GM19452 (cell line): Measurements from ENCODE around the gene INTS1.

Source experiments
- ATAC-seq: cut with Tn5 transposase; IDR thresholded peaks from one replicate; pipeline ENCODE4 v1.9.1; 2021; ENCODE audit not compliant: unreplicated experiment

Gene INTS1

DNA sequence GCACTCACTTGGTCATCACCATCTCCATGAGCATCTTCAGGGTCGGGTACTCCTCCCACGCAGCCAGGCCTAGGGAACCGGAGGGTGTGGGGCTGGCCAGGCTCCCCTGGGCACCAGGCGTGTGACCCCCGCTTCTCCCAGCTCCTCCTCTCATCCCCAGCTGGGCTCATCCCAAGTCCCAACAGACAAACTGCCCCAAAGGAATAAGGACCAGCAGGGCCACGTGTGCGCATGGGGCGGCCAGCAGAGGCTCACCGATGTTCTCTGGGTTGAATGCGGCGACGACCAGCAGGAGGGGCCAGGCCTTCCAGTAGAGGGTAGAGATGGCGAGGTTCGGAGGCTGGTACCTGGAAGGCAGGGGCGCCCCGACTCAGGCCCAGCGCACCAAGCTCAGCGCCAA lies 14.9 kb downstream of the INTS1 start:
- no peak for ATAC-seq

DNA sequence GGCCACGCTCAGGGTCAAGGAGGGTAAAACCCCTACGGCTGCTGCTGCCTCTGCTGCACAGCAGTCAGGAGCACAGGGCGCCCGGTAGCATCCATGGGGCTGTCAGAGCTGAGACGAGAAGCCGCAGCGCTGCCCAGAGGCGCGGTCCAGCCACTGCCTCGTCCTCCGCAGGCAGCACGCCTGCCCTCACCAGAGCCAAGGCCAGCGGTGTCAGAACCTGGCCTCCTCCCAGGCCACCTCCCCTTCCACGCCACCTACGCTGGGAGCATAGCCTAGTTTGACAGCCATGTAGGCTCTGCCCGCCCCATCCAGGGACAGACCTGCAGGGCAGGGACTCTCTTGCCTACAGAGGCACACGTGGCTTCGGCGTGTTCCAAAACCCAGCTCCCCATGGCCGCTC lies 16.2 kb downstream of the INTS1 start:
- ATAC-seq, result no peak

DNA sequence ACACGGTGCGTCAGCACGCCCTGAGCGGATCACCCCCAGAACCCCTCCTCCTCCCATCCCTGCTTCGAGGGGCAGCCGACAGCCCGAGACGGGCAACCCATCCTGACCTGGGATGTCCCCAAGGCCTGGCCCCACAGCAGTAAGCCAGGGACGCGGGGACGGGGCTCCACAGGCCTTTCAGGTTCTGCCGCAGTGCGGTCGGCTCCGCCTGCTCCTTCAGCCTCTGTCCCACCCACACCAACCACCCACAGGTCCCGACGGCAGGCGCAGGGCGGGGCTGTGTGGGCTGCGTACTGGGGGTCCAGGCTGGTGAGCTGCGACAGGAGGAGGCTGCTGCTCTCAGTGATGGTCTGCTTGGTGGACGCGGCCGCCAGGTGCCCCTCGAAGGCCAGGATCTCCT lies 16.7 kb downstream of the INTS1 start:
- ATAC-seq, result no peak

DNA sequence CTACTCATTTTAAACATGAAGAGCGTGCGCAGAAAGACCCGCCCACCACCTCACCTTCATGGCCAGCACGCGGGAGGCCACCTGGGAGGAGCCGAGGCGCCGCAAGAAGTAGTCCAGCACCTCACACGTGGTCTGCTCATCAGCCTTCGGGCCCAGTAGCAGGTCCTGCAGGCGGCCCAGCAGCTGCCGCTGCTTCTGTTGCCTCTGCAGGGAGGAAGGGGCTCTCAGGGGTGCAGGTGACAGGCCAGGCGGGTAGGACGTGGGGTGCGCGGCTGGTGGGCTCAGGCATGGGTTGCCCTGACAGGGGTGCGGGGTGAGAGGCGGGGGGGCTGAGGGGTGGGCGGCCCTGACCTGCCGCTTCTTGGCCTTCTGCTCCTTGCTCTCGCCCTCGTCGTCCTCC lies 17.6 kb downstream of the INTS1 start:
- no peak for ATAC-seq

DNA sequence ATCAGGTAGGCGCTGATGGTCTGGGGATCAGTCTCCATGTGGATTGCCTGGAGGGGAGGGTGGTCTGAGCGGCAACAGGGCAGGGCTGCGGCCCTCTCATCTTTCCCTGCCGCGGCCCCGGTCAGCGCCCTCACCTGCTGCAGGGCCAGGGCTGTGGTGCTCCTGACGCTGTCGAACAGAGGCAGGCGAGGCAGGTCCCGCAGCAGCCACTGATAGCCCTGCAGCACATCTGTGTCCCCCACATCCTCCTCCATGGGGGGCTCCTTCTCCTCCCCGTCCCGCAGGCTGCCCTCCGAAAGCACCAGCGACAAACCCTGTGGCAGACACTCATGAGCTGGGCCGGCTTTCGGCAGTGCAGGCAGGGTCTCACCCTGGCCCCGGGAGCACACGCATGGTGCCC lies 19.0 kb downstream of the INTS1 start:
- ATAC-seq, result no peak

DNA sequence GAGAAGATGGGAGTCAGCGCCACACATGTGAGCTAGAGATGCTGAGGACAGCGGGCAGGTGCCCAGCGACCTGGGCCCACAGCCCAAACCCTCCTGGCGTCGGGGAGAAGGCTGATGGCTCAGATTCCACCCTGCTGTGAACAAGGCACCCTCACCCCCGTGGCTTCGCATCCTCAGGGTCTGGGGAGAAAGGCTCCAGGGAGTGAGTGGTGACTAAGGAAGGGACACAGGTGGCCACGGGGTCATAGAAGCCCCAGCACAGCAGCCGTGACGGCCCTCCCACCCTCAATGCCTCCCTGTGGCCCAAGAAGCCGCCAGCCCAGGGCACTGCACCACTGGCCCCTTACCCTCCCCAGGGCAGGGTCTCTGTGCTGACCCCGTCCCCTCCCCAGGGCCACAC lies 19.6 kb downstream of the INTS1 start:
- ATAC-seq, result no peak

DNA sequence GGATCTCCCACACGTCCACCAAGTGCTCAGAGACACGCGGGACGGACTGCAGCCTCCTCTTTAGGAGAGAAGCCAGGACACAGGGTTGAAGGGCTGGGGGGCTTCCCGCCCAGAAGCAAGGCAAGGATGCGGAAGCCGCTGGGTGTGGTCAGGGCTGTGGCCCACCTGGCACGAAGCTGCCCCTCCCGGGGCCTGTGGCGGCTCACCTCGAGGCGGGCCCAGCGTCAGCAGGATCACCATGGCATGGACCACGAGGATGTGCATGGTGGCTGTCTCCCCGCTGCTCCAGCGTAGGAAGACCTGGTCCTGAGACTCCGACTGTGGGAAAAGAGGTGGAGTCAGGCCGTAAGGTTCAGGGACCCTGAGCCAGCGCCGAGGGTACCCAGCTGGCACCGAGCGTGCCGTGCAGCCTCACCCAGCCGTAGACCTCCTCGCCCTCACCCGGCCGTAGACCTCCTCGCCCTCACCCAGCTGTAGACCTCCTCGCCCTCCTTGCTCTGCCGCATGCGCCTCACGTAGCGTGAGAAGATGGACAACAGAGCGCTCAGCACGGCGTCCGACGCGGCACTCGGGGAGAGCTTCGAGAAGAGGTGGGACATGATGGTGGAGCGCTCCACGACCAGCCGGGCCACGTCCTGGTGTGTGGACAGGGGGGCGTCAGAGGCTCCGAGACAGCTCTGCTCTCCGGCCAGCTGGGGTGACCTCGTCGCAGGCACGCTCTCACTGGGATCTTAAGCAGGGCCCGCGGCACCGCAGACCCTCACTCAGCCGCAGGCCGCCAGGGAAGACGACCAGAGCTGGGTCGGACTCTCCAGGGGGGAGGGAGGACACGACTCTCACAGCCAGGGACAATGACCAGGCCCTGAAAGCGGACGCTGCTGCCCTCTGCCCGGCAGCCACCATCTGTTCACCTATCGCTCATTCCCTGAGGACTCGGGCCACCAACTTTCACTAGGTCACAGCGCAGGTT lies 20.4 kb downstream of the INTS1 start:
- ATAC-seq, result no peak

DNA sequence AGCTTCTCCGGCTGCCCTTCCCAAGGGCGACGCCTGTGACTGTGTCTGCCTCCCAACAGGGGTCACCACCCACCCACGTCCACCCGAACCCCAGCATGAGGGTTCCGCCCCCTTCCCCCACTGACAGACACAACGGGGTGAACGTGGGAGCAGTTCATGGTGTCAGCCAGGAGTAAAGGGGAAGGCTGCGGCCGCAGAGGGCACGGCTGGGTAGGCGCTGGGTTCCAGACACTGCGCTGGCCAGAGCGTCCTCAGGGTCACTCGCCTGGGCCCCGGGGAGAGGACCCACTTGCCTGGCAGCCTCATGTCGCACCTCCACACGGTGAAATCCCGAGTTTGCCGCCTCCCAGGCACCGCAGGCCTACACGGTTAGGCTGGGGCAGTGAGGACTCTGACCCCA lies 21.1 kb downstream of the INTS1 start:
- no peak for ATAC-seq

DNA sequence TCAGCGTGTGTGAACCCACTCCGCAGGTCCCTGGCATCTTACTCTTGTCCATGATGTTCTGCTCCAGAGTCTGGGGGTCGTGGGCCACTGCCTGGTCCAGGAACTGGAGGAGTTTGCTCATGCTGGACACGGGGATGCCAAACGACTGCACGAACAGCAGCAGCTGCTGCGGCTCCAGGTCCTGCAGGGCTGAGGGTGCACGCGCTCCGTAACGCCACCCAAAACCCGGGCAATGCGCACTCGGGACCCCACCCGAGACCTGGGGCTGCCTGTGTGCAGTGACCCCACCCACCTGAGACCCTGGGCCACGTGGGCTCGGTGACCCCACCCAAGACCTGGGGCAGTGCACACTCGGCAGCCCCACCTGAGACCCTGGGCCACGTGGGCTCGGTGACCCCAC lies 22.9 kb downstream of the INTS1 start:
- ATAC-seq, result no peak

DNA sequence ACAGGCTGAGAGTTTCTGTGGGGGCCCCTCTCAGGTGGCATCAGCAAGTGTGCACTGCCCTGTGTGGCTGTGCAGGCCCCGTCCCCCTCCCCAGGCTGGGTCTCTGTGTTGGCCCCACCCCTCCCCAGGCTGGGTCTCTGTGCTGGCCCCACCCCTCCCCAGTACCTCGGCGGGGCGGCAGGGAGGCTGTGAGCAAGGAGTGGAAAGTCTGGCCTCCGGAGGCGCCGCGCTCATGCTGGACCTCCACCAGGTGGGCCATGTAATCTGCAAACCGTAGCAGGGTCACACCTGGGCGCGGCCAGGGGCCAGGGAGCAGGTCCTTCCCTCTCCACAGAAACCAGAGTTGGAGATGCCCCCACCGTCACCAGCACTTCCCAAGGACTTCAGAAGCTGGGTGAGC lies 23.5 kb downstream of the INTS1 start:
- no peak for ATAC-seq

DNA sequence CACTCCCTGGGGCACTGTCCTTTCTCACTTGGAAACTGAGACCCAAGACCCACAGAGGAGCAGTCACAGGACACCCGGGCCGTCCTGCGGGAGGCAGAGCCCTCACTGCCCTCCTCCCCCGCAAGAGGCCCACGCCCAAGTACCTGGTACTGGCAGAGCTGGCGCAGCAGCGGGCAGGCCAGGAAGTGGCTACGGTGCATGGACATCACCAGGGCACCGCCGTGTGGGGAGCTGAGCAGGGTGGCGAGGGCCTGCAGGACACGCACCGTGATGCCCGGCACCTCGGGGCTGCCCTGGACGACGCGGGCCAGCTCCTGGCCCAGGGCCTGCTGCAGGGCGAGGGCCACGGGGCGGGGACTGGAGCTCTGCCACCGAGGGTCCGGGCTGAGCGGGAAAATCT lies 24.9 kb downstream of the INTS1 start:
- no peak for ATAC-seq

DNA sequence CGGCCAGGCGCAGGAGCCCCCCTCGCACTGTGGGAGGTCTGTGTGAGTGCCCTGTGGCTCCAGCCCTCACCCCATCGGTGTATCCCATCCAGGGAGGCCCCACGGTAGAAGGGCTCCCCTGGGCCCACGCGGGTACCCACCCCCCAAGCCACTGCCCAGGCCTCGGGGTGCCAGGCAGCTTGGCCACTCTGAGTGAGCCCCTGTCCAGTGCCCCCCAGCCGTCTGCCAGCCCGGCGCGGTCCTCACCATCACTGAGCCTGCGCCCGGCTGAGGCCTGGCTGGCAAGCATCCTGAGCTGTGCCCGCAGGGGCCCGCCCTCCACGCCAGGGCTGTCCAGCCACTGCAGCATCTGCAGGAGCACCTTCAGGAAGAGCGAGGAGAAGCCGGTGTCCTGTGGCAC lies 25.7 kb downstream of the INTS1 start:
- no peak for ATAC-seq

DNA sequence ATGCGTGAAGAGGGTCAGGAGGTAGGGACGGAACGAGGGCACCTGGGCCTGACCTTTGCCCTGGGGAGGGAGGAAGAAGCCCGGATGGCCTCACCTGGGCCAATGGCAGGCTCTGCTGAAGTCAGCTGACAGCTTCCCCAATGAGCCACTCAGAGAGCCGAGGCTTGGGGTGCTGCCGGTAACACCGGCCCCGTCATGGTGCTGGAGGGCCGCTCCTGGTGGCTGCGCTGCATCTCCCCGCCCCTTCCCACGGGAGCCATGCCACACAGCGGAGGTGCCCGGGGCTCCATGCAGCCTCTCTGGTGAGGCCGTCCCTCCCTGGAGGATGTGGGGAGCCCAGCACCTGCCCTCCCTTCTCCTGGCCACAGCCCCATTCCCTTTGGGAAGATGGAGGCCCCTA lies 27.3 kb downstream of the INTS1 start:
- no peak for ATAC-seq

DNA sequence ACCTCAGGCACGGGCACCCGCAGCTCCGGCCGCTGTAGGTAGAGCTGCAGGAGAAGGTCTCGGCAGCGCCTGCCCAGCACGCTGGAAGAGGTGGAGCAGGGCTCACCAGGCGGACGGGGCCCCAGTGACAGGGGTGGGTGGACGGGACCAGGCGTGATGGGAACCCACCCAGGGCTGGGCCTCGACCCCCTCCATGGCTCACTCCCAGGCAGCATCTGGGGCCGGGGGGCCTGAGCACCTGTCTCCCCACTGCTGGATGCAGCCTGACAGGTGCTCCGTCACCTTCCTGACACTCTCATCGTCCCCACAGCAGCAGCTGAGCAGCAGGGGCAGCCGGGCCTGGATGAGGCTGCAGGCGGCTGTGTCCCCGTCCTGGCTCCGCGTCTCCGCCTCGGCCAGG lies 28.2 kb downstream of the INTS1 start:
- ATAC-seq, result no peak

DNA sequence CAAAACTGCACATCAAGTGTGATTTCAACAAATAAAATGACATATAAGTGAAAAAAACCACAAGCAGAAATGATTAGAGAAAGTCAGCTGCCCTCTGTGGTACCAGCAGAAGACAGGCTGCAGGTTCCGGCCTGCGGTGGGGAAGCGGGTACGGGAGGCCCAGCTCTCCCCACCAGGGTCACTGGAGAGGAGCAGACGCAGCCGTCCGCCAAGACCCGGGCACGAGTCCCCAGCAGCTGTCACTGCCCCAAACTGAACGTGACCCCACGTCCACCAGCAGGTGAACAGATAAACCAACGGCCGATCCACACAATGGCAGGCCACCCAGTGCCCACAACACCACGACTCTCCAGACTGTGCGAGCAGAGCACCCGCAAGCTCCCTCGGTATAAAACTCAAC lies 28.8 kb downstream of the INTS1 start:
- no peak for ATAC-seq

DNA sequence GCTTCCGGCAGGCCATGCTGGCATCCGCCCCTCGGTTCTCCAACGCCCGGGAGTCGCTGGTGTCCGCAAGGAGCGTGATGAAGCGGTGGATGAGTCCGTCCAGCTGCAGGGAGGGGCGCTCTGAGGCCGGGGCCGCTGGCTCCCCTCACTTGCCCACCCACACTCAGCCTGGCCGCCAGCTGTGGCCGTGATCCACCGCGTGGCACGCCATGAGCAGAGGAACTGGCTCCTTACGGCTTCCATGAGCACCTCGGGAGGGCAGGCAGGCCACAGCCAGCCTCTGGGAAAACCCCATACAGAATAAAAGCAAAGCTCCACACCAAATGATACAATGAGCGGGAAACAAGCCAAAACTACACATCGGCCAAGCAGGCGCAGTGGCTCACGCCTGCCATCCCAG lies 29.5 kb downstream of the INTS1 start:
- ATAC-seq, result no peak

DNA sequence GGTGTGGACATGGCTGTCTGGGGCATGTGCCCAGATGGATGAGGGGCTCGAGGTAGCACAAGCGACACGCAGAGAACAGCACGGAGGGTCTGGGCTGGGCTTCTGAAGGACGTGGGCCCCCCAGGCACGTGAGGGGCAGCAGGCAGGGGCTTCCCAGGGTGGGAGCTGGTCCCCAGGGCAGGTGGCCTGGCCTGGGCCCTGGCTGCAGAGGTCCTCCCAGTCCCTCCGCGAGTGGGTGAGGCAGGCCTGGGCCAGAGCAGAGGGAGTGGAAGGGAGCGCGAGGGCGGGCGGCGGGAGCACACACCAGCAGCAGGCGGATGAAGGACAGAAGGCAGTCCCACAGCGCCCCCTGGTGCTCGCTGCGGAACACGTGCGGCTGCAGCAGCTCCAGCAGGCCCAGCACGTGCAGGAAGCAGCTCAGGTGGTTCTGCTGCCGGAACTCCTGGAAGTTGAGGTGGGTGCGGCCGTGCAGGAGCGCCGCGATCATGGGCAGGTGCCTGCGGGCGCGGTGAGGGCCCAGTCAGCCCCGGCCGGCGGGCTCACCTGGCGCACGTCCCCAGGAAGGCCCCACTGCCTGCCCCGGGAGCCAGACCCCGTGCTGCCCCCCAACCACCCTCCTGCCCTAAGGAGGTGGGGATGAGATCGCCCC lies 30.2 kb downstream of the INTS1 start:
- ATAC-seq, result no peak

DNA sequence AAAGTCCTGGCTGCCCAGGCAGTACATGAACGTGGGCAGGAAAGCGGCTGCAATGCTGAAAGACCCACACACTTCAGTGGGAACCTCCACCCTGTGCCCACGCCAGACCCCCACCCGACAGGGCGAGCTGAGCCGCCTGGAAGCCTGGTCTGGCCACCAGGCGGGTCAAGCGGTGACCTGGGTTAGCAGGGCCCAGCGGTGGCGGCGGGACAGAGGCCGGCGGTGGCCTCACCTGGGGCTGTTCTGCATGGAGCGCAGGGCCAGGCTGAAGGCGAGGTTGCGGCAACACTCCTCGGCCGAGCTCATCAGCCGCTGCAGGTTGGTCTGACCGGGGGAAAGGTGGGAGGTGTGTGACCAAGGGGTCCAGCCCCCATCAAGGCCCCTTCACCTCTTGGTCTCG lies 33.3 kb downstream of the INTS1 start:
- ATAC-seq, result no peak

DNA sequence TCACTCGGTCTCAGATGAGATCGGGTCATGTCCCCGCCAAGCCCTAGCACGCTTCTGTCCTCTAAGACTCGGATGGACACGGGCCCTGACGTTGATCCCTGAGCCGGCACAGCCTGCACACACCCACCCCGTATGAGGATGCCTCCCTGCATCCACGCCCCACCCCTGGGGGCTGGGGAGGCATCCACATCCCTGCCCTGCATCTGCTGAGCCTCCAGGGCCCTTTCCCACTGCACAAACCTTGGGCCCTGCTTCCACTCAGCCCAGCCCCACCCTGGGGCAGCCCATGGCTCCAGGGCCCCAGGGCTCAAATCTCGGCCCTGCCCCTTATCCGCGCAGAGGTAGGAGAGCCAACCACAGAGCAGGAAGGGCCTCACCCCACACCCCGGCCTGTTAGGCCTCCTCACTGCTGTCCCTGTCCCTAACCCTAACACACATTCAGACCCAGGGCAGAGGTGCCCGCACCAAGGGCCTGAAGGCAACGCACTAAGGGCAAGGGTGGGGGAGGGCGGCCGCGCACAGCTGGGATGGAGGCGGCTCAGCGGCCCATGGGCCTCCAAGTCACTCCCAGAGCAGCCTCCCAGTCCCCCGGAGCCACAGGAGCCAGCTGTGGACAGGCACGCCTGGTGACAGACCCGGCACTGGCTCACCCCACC lies 35.4 kb downstream of the INTS1 start:
- ATAC-seq, result no peak

DNA sequence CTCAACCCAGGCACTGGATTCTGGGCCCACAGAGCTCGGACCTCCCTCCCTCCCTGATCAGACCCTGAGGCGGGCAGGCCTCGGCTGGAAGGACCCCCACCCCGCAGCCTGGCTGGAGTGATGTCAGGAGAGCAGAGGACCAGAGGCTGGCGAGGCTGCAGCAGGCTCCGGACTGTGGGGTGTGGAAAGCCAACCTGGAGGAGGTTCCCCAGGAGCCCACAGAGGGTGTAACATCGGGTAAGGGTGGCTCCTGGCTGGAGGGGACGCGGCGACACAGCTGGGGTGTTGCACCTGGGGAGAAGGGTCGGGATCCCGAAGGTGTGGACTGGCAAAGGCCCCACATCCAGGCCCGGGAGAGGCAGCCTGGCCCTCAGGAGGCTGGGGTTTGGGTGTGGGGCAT lies 36.0 kb downstream of the INTS1 start:
- ATAC-seq, result no peak

DNA sequence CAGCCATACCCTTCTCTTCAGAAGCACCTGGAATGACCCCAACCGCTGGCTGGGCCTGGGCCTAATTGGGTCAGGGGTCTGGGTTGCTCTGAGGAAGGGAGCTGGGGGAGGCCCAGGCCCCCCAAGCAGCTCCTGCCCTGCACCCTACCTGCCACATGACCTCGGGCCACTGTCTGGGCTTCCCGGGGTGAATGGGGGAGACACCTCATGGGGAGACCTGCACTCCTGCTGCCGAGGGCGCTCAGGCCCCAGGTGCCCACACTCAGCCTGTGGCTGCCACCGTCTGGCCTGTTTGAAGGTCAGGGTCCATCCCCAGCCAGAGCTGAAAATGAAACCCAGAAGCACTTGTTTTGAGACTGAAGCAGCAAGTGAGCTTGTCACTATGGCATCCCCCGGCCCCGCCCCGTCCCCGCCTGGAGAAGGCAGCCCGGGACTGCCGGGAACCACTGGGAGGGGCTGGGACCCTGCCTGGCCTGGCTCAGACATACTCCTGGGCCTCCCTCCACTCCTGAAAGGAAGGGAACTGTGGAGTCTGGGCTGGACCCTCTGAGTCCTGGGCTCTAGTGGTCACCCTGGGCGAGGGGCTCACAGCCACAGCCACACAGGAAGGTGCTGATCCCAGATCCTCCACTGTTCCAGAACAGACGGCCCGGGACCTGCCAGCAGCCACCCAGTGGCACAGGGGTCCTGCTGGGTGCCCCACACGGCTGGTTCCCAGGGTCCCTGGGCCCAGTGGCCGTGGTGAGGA lies 37.5 kb downstream of the INTS1 start:
- ATAC-seq, result no peak
